T-helper 2 cell treated with Interferon-gamma antibody and Interleukin-4, amounts not matched to agents 100 ng/mL and 5 ng/mL, for 36 hours (primary cell): ENCODE data around the gene PBRM1. TPM values are rescaled to one million over a fixed set of nuclear protein-coding genes. Genes with fewer than 3 reads are reported as not detected.
"Not testable (repeated sequence)": the region's sequence is repeated elsewhere in the genome, so short reads cannot be mapped to it uniquely, and the experiment has no call there.

Experiments used
- intact Hi-C: fragments of 100-400 bp; cut with micrococcal nuclease; formaldehyde crosslinking; loops from one replicate; pipeline ENCODE4 v1.15.1; 2023
- total RNA-seq: library from RNA; stranded (reverse); gene quantifications from 2 replicates; pipeline ENCODE4 v1.2.3, GENCODE V29; 2022

The PBRM1 gene
- 79.8 and 85.6 TPM in 2 replicates for total RNA-seq

DNA sequence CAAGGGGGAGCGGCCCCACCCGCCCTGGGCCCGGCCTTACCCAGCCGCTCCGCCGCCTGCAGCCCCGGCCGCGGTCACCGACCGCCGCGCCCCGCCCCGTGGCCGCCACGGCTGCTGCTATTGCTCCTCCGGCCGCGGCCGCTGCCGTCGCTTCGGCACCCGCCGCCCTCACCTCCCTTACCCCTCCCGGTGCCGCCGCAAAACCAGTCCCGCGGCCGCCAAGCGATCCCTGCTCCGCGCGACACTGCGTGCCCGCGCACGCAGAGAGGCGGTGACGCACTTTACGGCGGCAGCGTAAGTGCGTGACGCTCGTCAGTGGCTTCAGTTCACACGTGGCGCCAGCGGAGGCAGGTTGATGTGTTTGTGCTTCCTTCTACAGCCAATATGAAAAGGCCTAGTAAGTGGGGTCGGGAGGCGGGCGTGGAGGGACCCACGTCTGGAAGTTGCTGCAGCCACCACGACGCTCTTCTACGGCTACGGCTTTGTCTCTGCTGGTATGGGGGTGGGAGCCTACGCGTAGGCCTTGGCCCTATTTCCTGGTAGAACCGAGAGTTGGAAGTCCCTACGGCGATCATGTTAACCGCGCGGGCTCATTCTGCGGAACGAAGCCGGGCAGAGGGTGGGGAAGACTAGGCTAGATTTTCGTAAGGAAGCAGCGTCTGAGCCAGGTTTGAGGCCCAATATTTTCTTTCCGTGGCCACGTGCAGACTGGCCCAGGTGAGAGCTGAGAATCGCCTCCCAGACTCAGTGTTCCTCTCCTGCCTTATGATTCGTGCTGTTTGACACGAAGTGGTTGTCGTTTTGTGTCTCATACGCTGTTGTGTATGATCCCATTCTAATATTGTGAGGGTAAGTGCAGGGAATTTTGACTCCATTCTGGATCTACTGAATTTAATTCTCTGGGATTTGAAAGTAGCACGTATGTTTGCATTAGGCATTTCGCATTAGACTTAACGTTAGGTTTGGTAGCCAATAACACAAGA lies at the start of gene PBRM1, which contains the start of gene GNL3:
TSS of gene PBRM1 (minus strand) at position 205 of the 983 bp plus-strand sequence.
TSS of gene GNL3 (plus strand) at position 324 of the 983 bp plus-strand sequence. CDS start at position 385, 61 bp downstream.
- intact Hi-C loops, result loop anchor here (1.0 to 10.0 kb wide), 8 partner anchors 19 to 1294 kb away; partner anchors contain the start of genes GLT8D1, NISCH, NT5DC2 and RBM15B

GRCh38 chr3:52733256-52733891 lies 47.7 kb upstream of the PBRM1 start:
- intact Hi-C loops, result no loop called here

DNA sequence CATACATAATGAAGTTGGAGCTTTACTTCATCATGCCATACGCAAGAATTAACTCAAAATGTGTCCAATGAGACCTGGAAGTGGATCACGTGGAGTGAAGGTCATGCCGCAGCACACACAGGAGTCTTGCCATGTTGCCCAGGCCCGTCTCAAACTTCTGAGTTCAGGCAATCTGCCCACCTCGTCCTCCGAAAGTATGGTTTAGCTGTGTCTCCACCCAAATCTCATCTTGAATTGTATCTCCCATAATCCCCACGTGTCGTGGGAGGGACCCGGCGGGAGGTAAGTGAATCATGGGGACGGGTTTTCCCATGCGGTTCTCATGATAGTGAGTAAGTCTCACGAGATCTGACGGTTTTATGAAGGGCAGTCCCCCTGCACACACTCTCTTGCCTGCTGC lies 45.9 kb upstream of the PBRM1 start:
- intact Hi-C loops, result no loop called here

DNA sequence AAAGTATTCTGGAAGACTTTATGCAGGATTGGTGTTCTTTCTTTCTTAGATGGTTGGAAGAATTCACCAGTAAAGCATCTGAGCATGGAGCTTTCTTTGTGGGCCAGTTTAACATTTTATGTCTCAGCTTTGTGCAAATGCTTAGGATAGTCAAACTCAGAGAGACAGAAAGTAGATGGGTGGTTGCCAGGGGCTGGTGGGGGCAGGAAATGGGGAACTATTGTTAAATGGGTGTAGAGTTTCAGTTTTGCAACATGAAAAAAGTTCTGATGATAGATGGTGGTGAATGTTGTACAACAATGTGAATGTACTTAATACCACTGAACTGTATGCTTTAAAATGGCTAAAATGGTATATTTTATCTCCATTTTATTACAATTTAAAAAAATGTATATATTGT lies 45.0 kb upstream of the PBRM1 start:
- intact Hi-C loops, result no loop called here

- intact Hi-C loops, result not testable (repeated sequence)
Measured at GRCh38 chr3:52728753-52729152, 43.0 kb upstream of the PBRM1 start.

GRCh38 chr3:52724511-52724910 lies 38.8 kb upstream of the PBRM1 start:
- intact Hi-C loops, result no loop called here

DNA sequence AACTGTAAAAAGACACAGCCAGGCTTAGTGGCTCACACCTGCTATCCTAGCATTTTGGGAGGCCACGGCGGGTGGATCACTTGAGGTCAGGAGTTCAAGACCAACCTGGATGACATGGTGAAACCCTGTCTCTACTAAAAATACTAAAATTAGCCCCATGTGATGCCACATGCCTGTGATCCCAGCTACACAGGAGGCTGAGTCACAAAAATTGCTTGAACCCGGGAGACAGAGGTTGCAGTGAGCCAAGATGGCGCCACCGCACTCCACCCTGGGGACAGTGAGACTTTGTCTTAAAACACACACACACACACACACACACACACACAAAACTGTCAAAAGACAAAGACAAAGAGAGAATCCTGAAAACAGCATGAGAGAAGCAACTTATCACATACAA lies 38.2 kb upstream of the PBRM1 start:
- intact Hi-C loops, result no loop called here

DNA sequence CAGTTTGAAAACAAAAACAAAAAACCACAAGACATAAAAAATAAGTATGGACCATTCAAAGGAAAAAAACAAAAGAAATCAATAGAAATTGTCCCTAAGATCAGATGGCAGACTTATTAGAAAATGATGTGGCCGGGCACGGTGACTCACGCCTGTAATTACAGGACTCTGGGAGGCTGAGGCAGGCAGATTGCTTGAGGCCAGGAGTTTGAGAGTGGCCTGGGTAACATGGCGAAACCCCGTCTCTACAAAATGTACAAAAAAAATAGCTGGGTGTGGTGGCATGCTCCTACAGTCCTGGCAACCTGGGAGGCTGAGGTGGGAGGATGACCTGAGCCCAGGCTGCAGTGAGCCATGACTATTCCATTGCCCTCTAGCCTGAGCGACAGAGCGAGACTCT lies 36.8 kb upstream of the PBRM1 start:
- intact Hi-C loops, result no loop called here

DNA sequence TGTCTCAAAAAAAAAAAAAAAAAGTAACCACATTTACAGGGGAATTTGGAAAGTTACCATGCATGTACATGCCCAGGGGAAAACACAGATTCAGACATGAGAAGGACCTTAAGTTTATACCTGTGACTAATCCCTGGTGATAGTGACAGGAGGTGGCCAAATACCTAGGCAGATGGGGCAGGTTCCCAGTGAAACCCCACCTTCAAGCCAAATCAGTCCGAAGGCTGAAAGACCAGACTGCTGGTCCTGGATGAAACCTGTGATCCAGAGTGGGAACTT lies 36.0 kb upstream of the PBRM1 start:
- intact Hi-C loops, result loop anchor here (2.0 kb wide), 1 partner anchor 15 kb away; the partner anchor contains the start of gene SPCS1

- intact Hi-C loops, result loop anchor here (2.0 kb wide), 1 partner anchor 14 kb away; the partner anchor contains the start of gene SPCS1
Measured at GRCh38 chr3:52721002-52721729, 35.5 kb upstream of the PBRM1 start.

- intact Hi-C loops, result loop anchor here (2.0 kb wide), 1 partner anchor 13 kb away; the partner anchor contains the start of gene SPCS1
Measured at GRCh38 chr3:52719618-52720017, 33.9 kb upstream of the PBRM1 start.

GRCh38 chr3:52715714-52716305 lies 30.1 kb upstream of the PBRM1 start:
- intact Hi-C loops, result no loop called here

DNA sequence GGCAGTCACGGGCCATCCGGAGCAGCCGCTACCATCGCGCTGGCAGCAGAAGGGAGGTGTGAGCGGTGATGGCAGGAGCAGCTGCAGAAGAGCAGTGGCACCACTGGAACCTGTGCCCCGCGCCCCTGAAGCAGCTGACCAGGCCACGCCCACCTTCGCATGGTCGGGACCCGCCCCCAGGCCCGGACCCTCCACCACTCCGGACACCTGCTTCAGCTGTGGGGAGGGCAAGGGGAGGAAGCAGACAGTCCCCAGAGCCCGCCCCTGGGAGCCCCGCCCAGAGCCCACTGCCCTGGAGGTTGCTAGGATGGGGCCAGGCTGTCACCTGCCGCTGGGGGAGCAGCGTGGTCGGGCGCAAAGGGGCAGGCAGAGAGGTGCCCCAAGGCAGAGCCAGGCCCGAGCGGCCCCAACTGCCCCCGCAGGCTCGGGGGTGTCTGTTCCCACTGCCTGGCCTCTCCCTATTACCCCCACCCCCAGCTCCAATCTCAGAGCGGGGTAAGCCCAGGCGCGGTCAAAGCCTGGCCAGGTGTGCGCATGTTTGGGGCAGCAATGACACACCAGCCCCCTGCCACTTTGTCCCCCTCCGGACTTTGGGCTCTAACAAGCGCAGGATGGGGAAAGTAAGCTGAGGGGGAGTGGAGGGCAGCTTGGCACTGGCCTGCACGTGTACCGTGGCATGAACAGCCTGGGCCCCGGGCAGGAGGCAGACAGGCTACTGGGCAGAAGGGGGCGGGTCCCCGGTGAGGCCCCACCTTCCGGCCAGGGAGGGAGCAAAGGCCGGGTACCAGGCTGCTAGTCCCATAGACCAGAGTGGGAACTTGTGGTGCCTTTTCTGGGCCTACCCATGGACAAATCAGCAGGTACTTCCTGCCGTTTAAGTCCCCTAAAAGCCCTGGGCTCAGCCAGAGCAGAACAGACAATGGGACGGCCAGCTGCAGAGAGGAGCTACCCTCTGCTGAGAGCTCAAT lies 28.9 kb upstream of the PBRM1 start:
- intact Hi-C loops, result no loop called here

- intact Hi-C loops, result no loop called here
Measured at GRCh38 chr3:52712291-52713212, 26.8 kb upstream of the PBRM1 start.

- intact Hi-C loops, result no loop called here
Measured at GRCh38 chr3:52710512-52710911, 24.8 kb upstream of the PBRM1 start.

- intact Hi-C loops, result loop anchor here (2.0 to 10.0 kb wide), 2 partner anchors 13 to 637 kb away; partner anchors contain the start of gene DCP1A
Measured at GRCh38 chr3:52707585-52707984, 21.9 kb upstream of the PBRM1 start.

GRCh38 chr3:52705688-52706686 lies 20.3 kb upstream of the PBRM1 start, which contains the start of the genes GLT8D1 and SPCS1:
TSS of gene GLT8D1 (minus strand) at chr3:52705791. CDS start at chr3:52700460, 5,331 bp downstream.
TSS of gene SPCS1 (plus strand) at chr3:52706106. CDS start at chr3:52706247, 141 bp downstream.
- intact Hi-C loops, result loop anchor here (1.0 to 10.0 kb wide), 3 partner anchors 15 to 639 kb away; partner anchors contain the start of genes DCP1A and PBRM1
